C4-2B (cell line): ENCODE measurements around the gene SCAP.

Experiments
- CTCF ChIP-seq: fragments of 450-650 bp; conservative IDR thresholded peaks from 2 replicates; pipeline ENCODE4 v1.5.1; 2017; ENCODE audit warnings: mild to moderate bottlenecking
- ZFX ChIP-seq: fragments of 450-650 bp; IDR thresholded peaks from 2 replicates; pipeline ENCODE4 v1.6.1; 2017

DNA sequence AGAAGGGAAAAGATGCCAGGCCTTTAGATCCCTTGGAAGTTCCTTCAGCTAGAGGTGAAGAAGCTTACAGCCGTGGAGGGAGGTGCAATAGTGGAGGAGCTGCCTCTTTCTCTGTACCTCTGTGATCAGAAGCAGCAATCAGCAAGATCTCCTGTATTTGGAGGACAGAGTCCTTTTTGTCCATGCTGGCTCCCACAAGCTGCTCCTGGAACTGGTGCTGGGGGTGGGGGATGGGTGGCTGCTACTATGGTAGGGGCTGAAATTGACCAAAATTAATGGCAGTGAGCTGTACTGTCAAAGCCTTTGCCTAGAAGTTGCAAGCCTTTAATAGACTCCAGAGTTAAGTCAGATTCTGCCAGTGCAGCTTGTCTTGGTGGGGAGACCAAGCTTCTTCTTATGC lies 76.7 kb downstream of the SCAP start:
- TF ChIP-seq CTCF: no peak
- TF ChIP-seq ZFX: no peak
